ENCODE results near the gene VILL.

DNA sequence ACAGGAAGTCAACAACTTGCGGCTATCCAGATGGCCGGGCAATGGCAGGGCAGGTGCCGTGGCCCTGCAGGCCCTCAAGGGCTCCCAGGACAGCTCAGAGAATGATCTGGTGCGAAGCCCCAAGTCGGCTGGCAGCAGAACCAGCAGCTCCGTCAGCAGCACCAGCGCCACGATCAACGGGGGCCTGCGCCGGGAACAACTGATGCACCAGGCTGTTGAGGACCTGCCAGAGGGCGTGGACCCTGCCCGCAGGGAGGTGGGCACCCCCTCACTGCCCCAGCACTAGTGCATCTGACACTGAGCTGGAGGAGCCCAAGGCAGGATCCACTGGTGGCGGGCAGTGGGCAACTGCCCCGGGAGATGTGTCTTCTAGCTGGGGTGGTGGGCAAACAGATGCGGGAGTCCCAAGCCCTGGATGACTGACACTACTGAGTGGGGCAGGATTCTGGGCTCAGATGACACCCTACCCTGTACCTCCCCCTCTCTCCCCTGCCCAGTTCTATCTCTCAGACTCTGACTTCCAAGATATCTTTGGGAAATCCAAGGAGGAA, 15.9 kb downstream of the VILL start:
- TF ChIP-seq CTCF (IDR thresholded peaks at IDR 0.05) = no peak
- no peak for TF ChIP-seq POLR2AphosphoS5 (IDR thresholded peaks at IDR 0.05)

Measured in gastroesophageal sphincter (tissue), 3 donors.